Epithelial cell of esophagus (primary cell): Measurements from ENCODE around the gene PRR35.

Source experiments
- DNase-seq: peaks from one replicate; pipeline ENCODE4 v3.0.0; 2010; ENCODE audit warnings: low read depth
- H3K4me3 ChIP-seq: 2 replicates; pipeline ENCODE4 v1.5.1; 2011; ENCODE audit warnings: mild to moderate bottlenecking, low read length, control low read depth
- CTCF ChIP-seq: IDR thresholded peaks from 2 replicates; pipeline ENCODE4 v1.5.1; 2011; ENCODE audit warnings: low read depth, mild to moderate bottlenecking, low read length, control low read depth, inconsistent platforms; ENCODE audit not compliant: insufficient read depth; ENCODE audit errors: missing control alignments

Gene PRR35

GRCh38 chr16:534856-535445, 25.2 kb upstream of the PRR35 start:
- no peak overlapping the region for H3K4me3 ChIP-seq
- TF ChIP-seq CTCF = no peak
- no peak for DNase-seq

- no peak overlapping the region for H3K4me3 ChIP-seq
- peak; percentile 83 for DNase-seq
- TF ChIP-seq CTCF = no peak
Measured at GRCh38 chr16:535446-536405, 24.5 kb upstream of the PRR35 start.

- H3K4me3 ChIP-seq = no peak overlapping the region
- no peak for TF ChIP-seq CTCF
- no peak for DNase-seq
Measured at GRCh38 chr16:536746-537145, 23.4 kb upstream of the PRR35 start.

- H3K4me3 ChIP-seq = no peak overlapping the region
- TF ChIP-seq CTCF = no peak
- no peak for DNase-seq
Measured at GRCh38 chr16:537415-538335, 22.5 kb upstream of the PRR35 start.

GRCh38 chr16:539901-540530, 20.2 kb upstream of the PRR35 start:
- no peak for TF ChIP-seq CTCF
- no peak overlapping the region for H3K4me3 ChIP-seq
- no peak for DNase-seq

- H3K4me3 ChIP-seq = no peak overlapping the region
- DNase-seq = no peak
- no peak for TF ChIP-seq CTCF
Measured at GRCh38 chr16:540645-541340, 19.4 kb upstream of the PRR35 start.
